Ovary (tissue), 3 donors: ENCODE data around the gene MAPT.

ENCODE experiments used
- CTCF ChIP-seq, 3 donors: fragments of 450-650 bp in 2 of 3; fragments of 200-600 bp in 1 of 3; IDR thresholded peaks; one replicate each; pipeline versions ENCODE4 v1.5.1 to v1.8.0; 2016 to 2022; ENCODE audit warnings: antibody characterized with exemption in 3 of 3, mild to moderate bottlenecking in 1 of 3
- EP300 ChIP-seq: sonication (generic); formaldehyde crosslinking; IDR thresholded peaks from one replicate; pipeline ENCODE4 v1.6.1; 2017; ENCODE audit warnings: antibody characterized with exemption
- donor health status: DM: no; HTN: no; CAD: no.

- TF ChIP-seq CTCF (IDR thresholded peaks at IDR 0.05): no peak
- no peak for TF ChIP-seq EP300
Observed at GRCh38 chr17:45845376-45846185, 48.8 kb upstream of the MAPT start.
